Prostate gland (tissue), 2 donors: Measurements from ENCODE around the gene KCNH6. TPM values are rescaled to one million over a fixed set of nuclear protein-coding genes. Genes with fewer than 3 reads are reported as not detected.

Source experiments
- DNase-seq: peaks from one replicate; pipeline ENCODE4 v3.0.0-alpha.2; 2019; ENCODE audit warnings: low spot score
- H3K27ac ChIP-seq, 2 donors: fragments of 200-600 bp; sonication (generic); 2 replicates each; pipeline ENCODE4 v1.5.1; 2017 to 2019
- H3K27me3 ChIP-seq: fragments of 200-600 bp; sonication (generic); replicated peaks from 2 replicates; pipeline ENCODE4 v1.5.1; 2019; ENCODE audit not compliant: insufficient read depth
- H3K36me3 ChIP-seq, 2 donors: fragments of 200-600 bp; sonication (generic); 1 replicate in 1 of 2; 2 replicates in 1 of 2; pipeline versions ENCODE4 v1.5.1 to v1.8.1; 2017 to 2019
- H3K4me1 ChIP-seq: fragments of 200-600 bp; sonication (generic); replicated peaks from 2 replicates; pipeline ENCODE4 v1.5.1; 2019
- H3K4me3 ChIP-seq, 2 donors: fragments of 200-600 bp; sonication (generic); 2 replicates each; pipeline ENCODE4 v1.5.1; 2017 to 2019
- H3K9me3 ChIP-seq: fragments of 200-600 bp; sonication (generic); 2 replicates; pipeline ENCODE4 v1.5.1; 2017
- POLR2A ChIP-seq: fragments of 450-650 bp; IDR thresholded peaks from one replicate; pipeline ENCODE4 v1.6.1; 2016; ENCODE audit warnings: antibody characterized with exemption, mild to moderate bottlenecking
- POLR2AphosphoS5 ChIP-seq: sonication (generic); formaldehyde crosslinking; IDR thresholded peaks from one replicate; pipeline ENCODE4 v1.6.1; 2017; ENCODE audit warnings: antibody characterized with exemption
- WGBS: methylation state at CpG from one replicate; pipeline ENCODE4 v1.1.5; 2018; 5-methylcytosine and 5-hydroxymethylcytosine counted together
- intact Hi-C: fragments of 100-400 bp; cut with DNase I; formaldehyde crosslinking; loops from one replicate; pipeline ENCODE4 v1.14.2; 2022
- total RNA-seq, 2 donors: library from RNA; depleted of rRNA; stranded (reverse); fragments of >200 nt; gene quantifications; one replicate each; pipeline ENCODE4 v1.1.0, GENCODE V29; 2016
- TF ChIP-seq, protein P1 (sequence below), 4 experiments: fragments of 200-600 bp in 2 of 4; fragments of 450-650 bp in 2 of 4; sonication (generic) in 2 of 4; IDR thresholded peaks; 1 replicate in 3 of 4; 2 replicates in 1 of 4; pipeline ENCODE4 v1.5.1; 2016 to 2019; ENCODE audit warnings: antibody characterized with exemption in 4 of 4, mild to moderate bottlenecking in 2 of 4, moderate library complexity in 2 of 4

KCNH6 gene, protein sequence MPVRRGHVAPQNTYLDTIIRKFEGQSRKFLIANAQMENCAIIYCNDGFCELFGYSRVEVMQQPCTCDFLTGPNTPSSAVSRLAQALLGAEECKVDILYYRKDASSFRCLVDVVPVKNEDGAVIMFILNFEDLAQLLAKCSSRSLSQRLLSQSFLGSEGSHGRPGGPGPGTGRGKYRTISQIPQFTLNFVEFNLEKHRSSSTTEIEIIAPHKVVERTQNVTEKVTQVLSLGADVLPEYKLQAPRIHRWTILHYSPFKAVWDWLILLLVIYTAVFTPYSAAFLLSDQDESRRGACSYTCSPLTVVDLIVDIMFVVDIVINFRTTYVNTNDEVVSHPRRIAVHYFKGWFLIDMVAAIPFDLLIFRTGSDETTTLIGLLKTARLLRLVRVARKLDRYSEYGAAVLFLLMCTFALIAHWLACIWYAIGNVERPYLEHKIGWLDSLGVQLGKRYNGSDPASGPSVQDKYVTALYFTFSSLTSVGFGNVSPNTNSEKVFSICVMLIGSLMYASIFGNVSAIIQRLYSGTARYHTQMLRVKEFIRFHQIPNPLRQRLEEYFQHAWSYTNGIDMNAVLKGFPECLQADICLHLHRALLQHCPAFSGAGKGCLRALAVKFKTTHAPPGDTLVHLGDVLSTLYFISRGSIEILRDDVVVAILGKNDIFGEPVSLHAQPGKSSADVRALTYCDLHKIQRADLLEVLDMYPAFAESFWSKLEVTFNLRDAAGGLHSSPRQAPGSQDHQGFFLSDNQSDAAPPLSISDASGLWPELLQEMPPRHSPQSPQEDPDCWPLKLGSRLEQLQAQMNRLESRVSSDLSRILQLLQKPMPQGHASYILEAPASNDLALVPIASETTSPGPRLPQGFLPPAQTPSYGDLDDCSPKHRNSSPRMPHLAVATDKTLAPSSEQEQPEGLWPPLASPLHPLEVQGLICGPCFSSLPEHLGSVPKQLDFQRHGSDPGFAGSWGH
- 10 to 100 TPM in 1 of 2 donors, 1 to 10 TPM in 1; 8.1 to 22.4 TPM for total RNA-seq

DNA sequence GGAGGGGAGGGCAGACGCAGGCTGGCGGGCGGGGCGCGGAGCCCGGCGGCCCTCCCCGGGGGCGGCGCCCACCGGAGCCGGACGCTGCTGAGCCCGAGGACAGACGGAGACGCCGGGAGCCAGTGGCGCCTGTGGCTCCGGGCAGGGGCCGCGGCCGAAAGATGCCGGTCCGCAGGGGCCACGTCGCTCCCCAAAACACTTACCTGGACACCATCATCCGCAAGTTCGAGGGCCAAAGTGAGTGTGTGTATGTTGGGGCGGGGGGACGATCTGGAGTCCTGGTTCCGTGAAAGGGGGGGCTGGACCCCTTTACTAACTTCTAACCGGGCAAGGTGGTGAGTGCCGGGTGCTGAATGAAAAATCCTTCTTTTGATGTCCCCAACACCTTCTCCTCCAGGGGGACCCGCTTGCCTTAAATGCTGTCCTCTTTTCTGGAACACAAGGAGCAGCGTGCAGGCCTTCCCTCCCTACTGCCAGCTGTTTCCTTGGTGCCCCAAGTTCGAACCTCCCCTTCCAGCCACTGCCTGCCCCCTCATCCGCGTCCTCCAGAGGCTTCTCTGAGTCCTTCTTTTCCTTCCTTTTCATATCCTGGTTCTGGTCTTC is at the start of gene KCNH6:
TSS of gene KCNH6 (plus strand) at position 106 of the 603 bp plus-strand sequence. CDS start at position 162, 56 bp downstream.
- Histone ChIP-seq H3K27me3 (no peaks in the 10 kb centered on the region), H3K4me1 (no peaks in the 10 kb centered on the region), H3K36me3 (no peaks in the 10 kb centered on the region), H3K9me3 (no peaks in the 10 kb centered on the region), H3K27ac (peak within 1 kb of the TSS in 1 of 2 donors; percentile 19), H3K4me3 (peak within 1 kb of the TSS; percentile 12 to 42)
- no peak for DNase-seq
- no peak for TF ChIP-seq POLR2A
- TF ChIP-seq, protein P1, sequence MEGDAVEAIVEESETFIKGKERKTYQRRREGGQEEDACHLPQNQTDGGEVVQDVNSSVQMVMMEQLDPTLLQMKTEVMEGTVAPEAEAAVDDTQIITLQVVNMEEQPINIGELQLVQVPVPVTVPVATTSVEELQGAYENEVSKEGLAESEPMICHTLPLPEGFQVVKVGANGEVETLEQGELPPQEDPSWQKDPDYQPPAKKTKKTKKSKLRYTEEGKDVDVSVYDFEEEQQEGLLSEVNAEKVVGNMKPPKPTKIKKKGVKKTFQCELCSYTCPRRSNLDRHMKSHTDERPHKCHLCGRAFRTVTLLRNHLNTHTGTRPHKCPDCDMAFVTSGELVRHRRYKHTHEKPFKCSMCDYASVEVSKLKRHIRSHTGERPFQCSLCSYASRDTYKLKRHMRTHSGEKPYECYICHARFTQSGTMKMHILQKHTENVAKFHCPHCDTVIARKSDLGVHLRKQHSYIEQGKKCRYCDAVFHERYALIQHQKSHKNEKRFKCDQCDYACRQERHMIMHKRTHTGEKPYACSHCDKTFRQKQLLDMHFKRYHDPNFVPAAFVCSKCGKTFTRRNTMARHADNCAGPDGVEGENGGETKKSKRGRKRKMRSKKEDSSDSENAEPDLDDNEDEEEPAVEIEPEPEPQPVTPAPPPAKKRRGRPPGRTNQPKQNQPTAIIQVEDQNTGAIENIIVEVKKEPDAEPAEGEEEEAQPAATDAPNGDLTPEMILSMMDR (IDR thresholded peaks at IDR 0.05), result no peak
- TF ChIP-seq POLR2AphosphoS5, result no peak
- 15% methylated on average over 24 of the region's 38 CpGs for WGBS
- intact Hi-C loops, result no loop called here

DNA sequence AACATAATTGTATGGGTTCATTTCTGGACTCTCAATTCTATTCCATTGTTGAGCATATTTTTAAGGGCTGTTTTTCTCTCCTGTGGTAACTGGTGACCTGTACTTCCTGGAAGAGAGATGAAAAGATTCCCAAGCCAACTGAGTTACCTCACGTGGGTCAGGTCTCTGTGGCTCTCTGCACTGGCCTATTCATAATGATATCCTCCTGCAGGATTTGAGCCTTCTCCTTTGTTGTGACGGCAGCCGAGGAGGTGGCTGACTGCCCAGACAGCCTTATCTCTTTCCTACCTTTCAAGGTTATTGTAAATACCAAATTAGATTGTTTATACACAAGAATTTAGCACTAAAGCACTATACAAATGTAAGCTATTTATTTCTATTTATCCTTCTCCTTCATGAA is 49.0 kb upstream of the KCNH6 start:
- TF ChIP-seq, protein P1 (IDR thresholded peaks at IDR 0.05), result no peak
- TF ChIP-seq POLR2AphosphoS5, result peak; percentile 62

DNA sequence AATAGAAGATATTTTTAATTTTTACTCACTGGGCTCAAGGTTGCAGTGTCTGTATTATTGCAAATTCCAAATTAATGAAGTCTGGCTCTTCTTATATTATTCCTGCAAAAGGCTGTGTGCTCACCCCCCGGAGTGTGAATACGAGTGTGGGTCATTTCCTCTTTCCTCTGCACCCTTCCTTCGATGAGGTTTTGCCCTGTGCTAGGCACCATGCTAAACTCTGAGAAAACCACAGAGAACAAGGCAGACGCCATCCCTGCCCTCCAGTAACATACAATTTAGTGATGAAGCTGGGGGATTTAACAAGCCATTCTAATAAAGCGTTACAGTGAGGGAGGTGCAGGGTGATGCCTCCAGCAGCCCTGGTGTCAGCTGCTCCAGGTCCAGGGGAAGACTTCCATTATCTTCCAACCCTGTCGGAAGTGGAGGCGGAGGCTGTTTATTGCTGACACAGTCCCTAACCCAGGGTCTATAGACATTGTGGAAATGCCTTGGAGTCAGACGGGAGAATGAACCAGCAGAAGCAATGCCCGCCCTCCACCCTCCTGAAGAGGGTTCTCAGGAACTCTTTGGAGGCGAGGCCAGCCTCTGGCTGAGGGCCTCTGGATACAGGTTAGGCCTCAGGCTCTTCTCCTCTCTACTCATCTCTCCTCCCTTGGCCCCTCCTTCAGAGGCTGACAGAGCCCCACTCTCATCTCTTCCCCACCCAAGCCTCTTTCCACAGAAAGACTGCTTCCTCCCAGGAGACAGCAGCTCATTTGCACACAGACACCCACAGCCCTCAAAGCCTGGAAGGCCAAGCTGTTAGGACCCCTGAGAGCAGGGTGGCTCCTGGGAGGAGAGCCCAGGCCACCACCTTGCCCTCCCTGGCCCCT is 48.3 kb upstream of the KCNH6 start:
- Histone ChIP-seq H3K9me3 (no peaks in the 10 kb centered on the region), H3K27me3 (no peaks in the 10 kb centered on the region), H3K27ac (peak overlapping the region in 1 of 2 donors; percentile 10), H3K4me1 (peaks cover 6% of the 10 kb centered on the region), H3K36me3 (no peaks in the 10 kb centered on the region), H3K4me3 (no peak overlapping the region)
- no peak for DNase-seq
- WGBS, result 80% methylated on average over 10 of the region's 10 CpGs
- intact Hi-C loops, result no loop called here
- TF ChIP-seq, protein P1 (IDR thresholded peaks at IDR 0.05), result no peak
- TF ChIP-seq POLR2A (no peak), POLR2AphosphoS5 (no peak)

More for the DNA sequence above, 49.0 kb upstream of the KCNH6 start:
- H3K4me1 ChIP-seq, result peaks cover 6% of the 10 kb centered on the region
- no peaks in the 10 kb centered on the region for H3K9me3 ChIP-seq
- no peaks in the 10 kb centered on the region for H3K27me3 ChIP-seq
- DNase-seq, result peak; percentile 40
- no peaks in the 10 kb centered on the region for H3K36me3 ChIP-seq
- H3K27ac ChIP-seq, result peak overlapping the region in 1 of 2 donors; percentile 42
- no peak overlapping the region for H3K4me3 ChIP-seq
- intact Hi-C loops, result no loop called here
- 13% methylated on average over 3 of the region's 3 CpGs for WGBS
